H1 (cell line): Measurements from ENCODE around the gene MMP20. TPM values are rescaled to one million over a fixed set of nuclear protein-coding genes. Genes with fewer than 3 reads are reported as not detected.

ENCODE experiments used
- CTCF ChIA-PET: fragments of 300-600 bp; sonication (Branson Sonifier 250); formaldehyde crosslinking; loops from one replicate; lab custom pipeline; 2021; ENCODE audit not compliant: partially characterized antibody; lab: Charles Lee
- POLR2A ChIA-PET: fragments of 300-600 bp; sonication (Branson Sonifier 250); formaldehyde crosslinking; loops from one replicate; lab custom pipeline; 2021; ENCODE audit warnings: inconsistent platforms; ENCODE audit not compliant: partially characterized antibody; lab: Charles Lee
- DNase-seq, 2 experiments: peaks; one replicate each; pipeline versions ENCODE4 v3.0.0 to v3.0.0-alpha.2; 2010 to 2022; ENCODE audit warnings: low spot score in 2 of 2, low read depth in 1 of 2, mixed read lengths in 1 of 2
- FAIRE-seq: peaks from 2 replicates; lab custom pipeline; 2011; peaks lifted over from hg19 to GRCh38; lab: Jason Lieb, UNC
- H2AFZ ChIP-seq: 2 replicates; pipeline ENCODE4 v1.8.1; 2012; ENCODE audit warnings: low read length, inconsistent platforms
- H2AK5ac ChIP-seq: 2 replicates; pipeline ENCODE4 v1.6.1; 2013; ENCODE audit warnings: low read depth, low read length
- H2BK120ac ChIP-seq: replicated peaks from 2 replicates; pipeline ENCODE3; 2013; ENCODE audit warnings: low read depth, low read length, inconsistent platforms
- H2BK12ac ChIP-seq: 2 replicates; pipeline ENCODE4 v1.6.1; 2013; ENCODE audit warnings: low read depth, low read length
- H2BK15ac ChIP-seq: 2 replicates; pipeline ENCODE4 v1.6.1; 2013; ENCODE audit warnings: low read length
- H2BK20ac ChIP-seq: 2 replicates; pipeline ENCODE4 v1.6.1; 2013; ENCODE audit warnings: low read length
- H2BK5ac ChIP-seq: 2 replicates; pipeline ENCODE4 v1.6.1; 2013; ENCODE audit warnings: low read depth, low read length
- H3K14ac ChIP-seq: 2 replicates; pipeline ENCODE4 v1.6.1; 2013; ENCODE audit warnings: inconsistent platforms; ENCODE audit not compliant: insufficient read length
- H3K18ac ChIP-seq: 2 replicates; pipeline ENCODE4 v1.6.1; 2013; ENCODE audit warnings: low read length; ENCODE audit errors: extremely low read depth
- H3K23ac ChIP-seq: 2 replicates; pipeline ENCODE4 v1.6.1; 2013; ENCODE audit warnings: inconsistent platforms; ENCODE audit not compliant: insufficient read length
- H3K23me2 ChIP-seq: 2 replicates; pipeline ENCODE4 v1.6.1; 2013; ENCODE audit warnings: low read depth, low read length
- H3K27ac ChIP-seq: 2 replicates; pipeline ENCODE4 v1.6.1; 2011; ENCODE audit warnings: low read depth, low read length, inconsistent platforms
- H3K27me3 ChIP-seq, 4 experiments: replicated peaks in 1 of 4; 1 replicate in 1 of 4; 2 replicates in 3 of 4; pipeline versions ENCODE4 v1.6.1 to v1.8.1; 2011 to 2013; ENCODE audit warnings: low read length in 3 of 4, mild to moderate bottlenecking in 3 of 4, inconsistent platforms in 2 of 4, mixed read lengths in 2 of 4, moderate library complexity in 1 of 4; ENCODE audit not compliant: control insufficient read depth in 3 of 4, insufficient read depth in 3 of 4; ENCODE audit errors: extremely low read depth in 1 of 4
- H3K36me3 ChIP-seq, 4 experiments: 2 replicates each; pipeline versions ENCODE4 v1.6.1 to v1.8.1; 2011 to 2013; ENCODE audit warnings: mild to moderate bottlenecking in 4 of 4, low read length in 3 of 4, moderate library complexity in 2 of 4, control low read depth in 1 of 4, inconsistent platforms in 1 of 4; ENCODE audit not compliant: insufficient read depth in 4 of 4, control insufficient read depth in 2 of 4
- H3K4ac ChIP-seq: replicated peaks from 2 replicates; pipeline ENCODE3; 2013; ENCODE audit warnings: low read length, low read depth, mixed read lengths, inconsistent platforms; ENCODE audit not compliant: insufficient read length
- H3K4me1 ChIP-seq, 4 experiments: replicated peaks in 1 of 4; 1 replicate in 1 of 4; 2 replicates in 3 of 4; pipeline versions ENCODE4 v1.6.1 to v1.8.1; 2011 to 2013; ENCODE audit warnings: low read length in 3 of 4, inconsistent platforms in 2 of 4, mixed read lengths in 1 of 4; ENCODE audit not compliant: insufficient read depth in 4 of 4, control insufficient read depth in 3 of 4
- H3K4me2 ChIP-seq, 2 experiments: 2 replicates each; pipeline versions ENCODE4 v1.6.1 to v1.8.1; 2011 to 2013; ENCODE audit warnings: low read depth in 2 of 2, low read length in 2 of 2, control low read depth in 1 of 2, inconsistent platforms in 1 of 2, mild to moderate bottlenecking in 1 of 2; ENCODE audit not compliant: insufficient read depth in 1 of 2
- H3K4me3 ChIP-seq, 4 experiments: fragments of 200-600, 300-600 bp in 1 of 4; sonication (generic), shearing (Covaris generic), sonication (Bioruptor Twin) in 1 of 4; 2 replicates each; pipeline versions ENCODE4 v1.5.1 to v1.8.1; 2011 to 2016; ENCODE audit warnings: low read length in 4 of 4, low read depth in 3 of 4, control low read depth in 2 of 4, inconsistent platforms in 2 of 4, mild to moderate bottlenecking in 2 of 4, mixed read lengths in 1 of 4, moderate library complexity in 1 of 4; ENCODE audit not compliant: insufficient read depth in 2 of 4; ENCODE audit errors: extremely low read depth in 1 of 4
- H3K56ac ChIP-seq: replicated peaks from 2 replicates; pipeline ENCODE3; 2013; ENCODE audit warnings: low read depth, mild to moderate bottlenecking, mixed read lengths, low read length, inconsistent platforms; ENCODE audit not compliant: insufficient read length
- H3K79me1 ChIP-seq: 2 replicates; pipeline ENCODE4 v1.6.1; 2013; ENCODE audit warnings: low read depth, low read length, control low read depth
- H3K79me2 ChIP-seq, 2 experiments: 2 replicates each; pipeline versions ENCODE4 v1.6.1 to v1.8.1; 2012 to 2013; ENCODE audit warnings: low read length in 2 of 2, mild to moderate bottlenecking in 2 of 2, inconsistent platforms in 1 of 2; ENCODE audit not compliant: insufficient read depth in 2 of 2, control insufficient read depth in 1 of 2
- H3K9ac ChIP-seq, 4 experiments: replicated peaks in 1 of 4; 1 replicate in 1 of 4; 2 replicates in 3 of 4; pipeline versions ENCODE4 v1.6.1 to v1.8.1; 2011 to 2013; ENCODE audit warnings: low read depth in 3 of 4, low read length in 3 of 4, control low read depth in 2 of 4, mild to moderate bottlenecking in 2 of 4, moderate library complexity in 2 of 4, inconsistent platforms in 1 of 4; ENCODE audit errors: extremely low read depth in 1 of 4
- H3K9me3 ChIP-seq, 2 experiments: 2 replicates each; pipeline versions ENCODE4 v1.6.1 to v1.8.1; 2012 to 2013; ENCODE audit warnings: mild to moderate bottlenecking in 2 of 2, moderate library complexity in 2 of 2, control low read depth in 1 of 2, inconsistent platforms in 1 of 2, low read depth in 1 of 2, low read length in 1 of 2, mixed read lengths in 1 of 2; ENCODE audit not compliant: insufficient read depth in 2 of 2
- H4K20me1 ChIP-seq, 2 experiments: replicated peaks in 1 of 2; 2 replicates each; pipeline versions ENCODE3 to v1.8.1; 2011 to 2013; ENCODE audit warnings: inconsistent platforms in 2 of 2, low read length in 2 of 2, mild to moderate bottlenecking in 1 of 2; ENCODE audit not compliant: insufficient read depth in 2 of 2, control insufficient read depth in 1 of 2
- H4K5ac ChIP-seq: 2 replicates; pipeline ENCODE4 v1.6.1; 2013; ENCODE audit warnings: low read length, low read depth, mixed read lengths, inconsistent platforms; ENCODE audit not compliant: insufficient read length
- H4K8ac ChIP-seq: 2 replicates; pipeline ENCODE4 v1.8.0; 2013; ENCODE audit warnings: mild to moderate bottlenecking, moderate library complexity, low read length, inconsistent platforms; ENCODE audit not compliant: insufficient read depth; ENCODE audit errors: extremely low read depth
- H4K91ac ChIP-seq: replicated peaks from 2 replicates; pipeline ENCODE3; 2013; ENCODE audit warnings: low read length, mixed read lengths, inconsistent platforms; ENCODE audit not compliant: insufficient read length
- NRF1 ChIP-seq: IDR thresholded peaks from 2 replicates; pipeline ENCODE4 v1.6.1; 2011; ENCODE audit warnings: mild to moderate bottlenecking, low read depth, low read length, improper control_type of control experiment
- WGBS, 2 experiments: shearing (Covaris generic) in 1 of 2; methylation state at CpG; one replicate each; pipeline versions ENCODE4 v1.1.6 to v1.1.7; 2013 to 2015; ENCODE audit warnings: low lambda C conversion rate in 2 of 2, mixed read lengths in 2 of 2, inconsistent platforms in 1 of 2, low coverage in 1 of 2, missing lambda C conversion rate in 1 of 2; ENCODE audit not compliant: insufficient replicate concordance in 2 of 2, insufficient coverage in 1 of 2, insufficient read length in 1 of 2; ENCODE audit errors: extremely low coverage in 1 of 2, missing lambda C conversion rate in 1 of 2; 5-methylcytosine and 5-hydroxymethylcytosine counted together
- polyA plus RNA-seq, 7 experiments: library from polyadenylated mRNA; depleted of rRNA in 3 of 7; stranded (reverse) in 5 of 7; unstranded in 2 of 7; fragments of >200 nt in 5 of 7; fragments of 200-250 nt in 2 of 7; gene quantifications; 1 replicate in 5 of 7; 2 replicates in 1 of 7; 4 replicates in 1 of 7; pipeline versions ENCODE4 v1.2.1 to v1.2.3, GENCODE V29; 2011 to 2013; ENCODE audit warnings: missing spikeins in 2 of 7, mixed read lengths in 2 of 7
- total RNA-seq: library from RNA; stranded (reverse); fragmentation: NEBNext Ultra II Directional; extraction: Animal tissue kit (Norgen Biotek cat#: 25700); gene quantifications from 2 replicates; pipeline ENCODE4 v1.2.1, GENCODE V29; 2021

Gene MMP20
- total and polyA plus RNA-seq, 2 of the 8 experiments (the other 6 are each of a cell fraction or from before 2014, with no cell fraction given): not detected

- no peaks in the 10 kb centered on the region for H3K27me3 ChIP-seq
- H3K27ac ChIP-seq: no peak overlapping the region
- POLR2A ChIA-PET: no interaction called here
- no peak overlapping the region for H4K91ac ChIP-seq
- FAIRE-seq (no peak), DNase-seq (no peak)
- no peak overlapping the region for H2BK15ac ChIP-seq
- no peak overlapping the region for H4K5ac ChIP-seq
- no peak overlapping the region for H3K18ac ChIP-seq
- H3K4me3 ChIP-seq: no peak overlapping the region
- no peak overlapping the region for H2BK5ac ChIP-seq
- no peak overlapping the region for H3K23ac ChIP-seq
- no peak overlapping the region for H3K4me2 ChIP-seq
- H2BK120ac ChIP-seq: no peak overlapping the region
- CTCF ChIA-PET: interaction anchor here (0.9 to 5.0 kb wide), 4 partner anchors 8 to 13 kb away, joined by 3 to 33 read pairs (median 3); no protein-coding TSS in a partner anchor
- H3K4me1 ChIP-seq: peaks cover 0 to 6% (median 1%) of the 10 kb centered on the region in 4 experiments; a peak in 2 of 7 replicates
- H3K9ac ChIP-seq: no peak overlapping the region
- WGBS, 2 experiments: 80% methylated on average over 3 of the region's 3 CpGs; no CpG with 5 or more reads in 1 of the 2 experiments
- H3K9me3 ChIP-seq: no peaks in the 10 kb centered on the region
- H3K4ac ChIP-seq: no peak overlapping the region
- H3K14ac ChIP-seq: no peak overlapping the region
- H2BK20ac ChIP-seq: no peak overlapping the region
- H4K8ac ChIP-seq: no peak overlapping the region
- no peak overlapping the region for H2AFZ ChIP-seq
- H2BK12ac ChIP-seq: no peak overlapping the region
- no peak overlapping the region for H2AK5ac ChIP-seq
- no peaks in the 10 kb centered on the region for H3K23me2 ChIP-seq
- no peaks in the 10 kb centered on the region for H3K79me1 ChIP-seq
- H4K20me1 ChIP-seq: no peaks in the 10 kb centered on the region
- H3K56ac ChIP-seq: no peak overlapping the region
- no peaks in the 10 kb centered on the region for H3K36me3 ChIP-seq
- H3K79me2 ChIP-seq: no peaks in the 10 kb centered on the region
- TF ChIP-seq NRF1: no peak
Observed at GRCh38 chr11:102600666-102601065, 24.5 kb downstream of the MMP20 start.
